Measurements from ENCODE around the gene LEKR1. TPM values are rescaled to one million over a fixed set of nuclear protein-coding genes. Genes with fewer than 3 reads are reported as not detected.

Gene LEKR1
- total RNA-seq, 1 donor from 2014 or later = 0.27 TPM

- TF ChIP-seq EZH2 (IDR thresholded peaks at IDR 0.05; ENCODE audit: insufficient read depth, low read length) = no peak
- TF ChIP-seq CTCF (IDR thresholded peaks at IDR 0.05; ENCODE audit: insufficient read depth, low read depth, low read length) = no peak
- Mint-ChIP-seq H3K4me3 (ENCODE audit: unreplicated experiment) (no peak overlapping the region), H3K4me1 (ENCODE audit: low read depth, unreplicated experiment) (no peaks in the 10 kb centered on the region), H3K36me3 (ENCODE audit: low read depth, unreplicated experiment) (no peaks in the 10 kb centered on the region), H3K27me3 (ENCODE audit: low read depth, unreplicated experiment) (no peaks in the 10 kb centered on the region), H3K9me3 (ENCODE audit: unreplicated experiment) (no peaks in the 10 kb centered on the region), H3K27ac (ENCODE audit: unreplicated experiment) (no peak overlapping the region)
- Histone ChIP-seq H3K27me3 (ENCODE audit: insufficient read depth, low read length) (no peaks in the 10 kb centered on the region), H3K4me1 (ENCODE audit: insufficient read depth, low read length) (no peaks in the 10 kb centered on the region), H3K79me2 (ENCODE audit: insufficient read depth, low read length) (no peaks in the 10 kb centered on the region), H3K4me2 (ENCODE audit: low read length) (no peak overlapping the region), H2AFZ (ENCODE audit: low read depth, low read length) (no peak overlapping the region), H4K20me1 (ENCODE audit: insufficient read depth, low read length) (no peaks in the 10 kb centered on the region), H3K4me3 (ENCODE audit: insufficient read depth, low read depth, low read length) (no peak overlapping the region), H3K27ac (ENCODE audit: low read depth, low read length) (no peak overlapping the region), H3K9ac (ENCODE audit: low read length) (no peak overlapping the region), H3K36me3 (ENCODE audit: insufficient read depth, low read length) (no peaks in the 10 kb centered on the region), H3K9me3 (ENCODE audit: insufficient read depth, low read depth, low read length) (no peaks in the 10 kb centered on the region)
- FAIRE-seq (no peak), DNase-seq (ENCODE audit: low read depth) (no peak)
These were observed 219.2 kb downstream of the LEKR1 start for GRCh38 chr3:157045238-157045850.

- no peak for FAIRE-seq
- H3K4me2 ChIP-seq (ENCODE audit: low read length) = no peak overlapping the region
These were observed 220.4 kb downstream of the LEKR1 start for GRCh38 chr3:157046520-157046919.

More at GRCh38 chr3:157046520-157046919, 220.4 kb downstream of the LEKR1 start:
- Histone ChIP-seq H3K4me3 (ENCODE audit: insufficient read depth, low read depth, low read length) (no peak overlapping the region), H3K9me3 (ENCODE audit: insufficient read depth, low read depth, low read length) (no peaks in the 10 kb centered on the region), H3K9ac (ENCODE audit: low read length) (no peak overlapping the region), H3K79me2 (ENCODE audit: insufficient read depth, low read length) (no peaks in the 10 kb centered on the region), H3K36me3 (ENCODE audit: insufficient read depth, low read length) (no peaks in the 10 kb centered on the region), H3K27ac (ENCODE audit: low read depth, low read length) (no peak overlapping the region), H3K4me1 (ENCODE audit: insufficient read depth, low read length) (no peaks in the 10 kb centered on the region), H3K27me3 (ENCODE audit: insufficient read depth, low read length) (no peaks in the 10 kb centered on the region), H2AFZ (ENCODE audit: low read depth, low read length) (no peak overlapping the region), H4K20me1 (ENCODE audit: insufficient read depth, low read length) (no peaks in the 10 kb centered on the region)
- TF ChIP-seq EZH2 (IDR thresholded peaks at IDR 0.05; ENCODE audit: insufficient read depth, low read length) (no peak), CTCF (IDR thresholded peaks at IDR 0.05; ENCODE audit: insufficient read depth, low read depth, low read length) (no peak)
- H3K9me3 Mint-ChIP-seq (ENCODE audit: unreplicated experiment) = no peaks in the 10 kb centered on the region
- DNase-seq (ENCODE audit: low read depth) = no peak
- no peaks in the 10 kb centered on the region for H3K4me1 Mint-ChIP-seq (ENCODE audit: low read depth, unreplicated experiment)
- H3K27me3 Mint-ChIP-seq (ENCODE audit: low read depth, unreplicated experiment) = no peaks in the 10 kb centered on the region
- no peaks in the 10 kb centered on the region for H3K36me3 Mint-ChIP-seq (ENCODE audit: low read depth, unreplicated experiment)
- H3K27ac Mint-ChIP-seq (ENCODE audit: unreplicated experiment) = no peak overlapping the region
- H3K4me3 Mint-ChIP-seq (ENCODE audit: unreplicated experiment) = no peak overlapping the region
